Vagina (tissue), 2 donors: ENCODE results near the gene IQGAP1.

Experiments
- CTCF ChIP-seq, 3 experiments: fragments of 450-650 bp in 2 of 3; fragments of 200-600 bp in 1 of 3; sonication (generic) in 1 of 3; IDR thresholded peaks; one replicate each; pipeline ENCODE4 v1.5.1; 2017 to 2019; ENCODE audit warnings: antibody characterized with exemption in 3 of 3, mild to moderate bottlenecking in 2 of 3, moderate library complexity in 2 of 3
- POLR2A ChIP-seq, 2 donors: fragments of 450-650 bp; IDR thresholded peaks; one replicate each; pipeline ENCODE4 v1.6.1; 2017; ENCODE audit warnings: antibody characterized with exemption in 2 of 2, mild to moderate bottlenecking in 2 of 2, moderate library complexity in 2 of 2

- TF ChIP-seq CTCF (IDR thresholded peaks at IDR 0.05) (no peak), POLR2A (IDR thresholded peaks at IDR 0.05) (no peak)
These were observed 61.2 kb downstream of the IQGAP1 start for GRCh38 chr15:90449206-90449735.
